BE2C (cell line): ENCODE results near the gene UBE2G1.

Experiments
- DNase-seq: peaks from one replicate; pipeline ENCODE4 v3.0.0-alpha.2; 2020
- H3K27me3 ChIP-seq: fragments of 250-450 bp; sonication (Bioruptor Pico); 2 replicates; pipeline ENCODE4 v1.5.1; 2020; ENCODE audit warnings: mild to moderate bottlenecking
- H3K36me3 ChIP-seq: fragments of 250-450 bp; sonication (Bioruptor Pico); 2 replicates; pipeline ENCODE4 v1.5.1; 2020; ENCODE audit warnings: mild to moderate bottlenecking
- H3K4me1 ChIP-seq: fragments of 250-450 bp; sonication (Bioruptor Pico); 2 replicates; pipeline ENCODE4 v1.5.1; 2020
- H3K4me3 ChIP-seq: 2 replicates; pipeline ENCODE4 v1.5.1; 2011; ENCODE audit warnings: low read depth, low read length
- H3K9me3 ChIP-seq: fragments of 250-450 bp; sonication (Bioruptor Pico); 2 replicates; pipeline ENCODE4 v1.5.1; 2020
- CTCF ChIP-seq: IDR thresholded peaks from 2 replicates; pipeline ENCODE4 v1.5.1; 2012; ENCODE audit warnings: mild to moderate bottlenecking, low read depth, low read length

Gene UBE2G1

DNA sequence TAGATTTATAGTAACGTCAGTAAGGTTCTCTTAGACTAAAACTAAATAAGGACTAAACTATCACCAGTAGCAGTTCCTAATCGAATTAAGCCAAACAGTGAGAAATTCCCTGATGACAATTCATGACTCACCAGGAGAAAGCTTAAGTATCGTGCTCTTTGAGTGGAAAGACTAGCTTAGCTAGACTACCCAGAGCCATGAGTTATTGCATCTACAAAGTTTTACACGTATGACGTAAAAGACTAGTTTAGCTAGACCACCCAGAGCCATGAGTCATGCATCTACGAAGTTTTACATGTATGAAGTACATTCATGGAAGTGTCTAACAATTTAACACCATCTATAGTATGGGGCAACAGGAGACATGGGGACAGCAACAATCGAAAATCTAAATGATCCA is 36.6 kb downstream of the UBE2G1 start:
- DNase-seq = no peak
- no peaks in the 10 kb centered on the region for H3K27me3 ChIP-seq
- no peaks in the 10 kb centered on the region for H3K9me3 ChIP-seq
- H3K4me1 ChIP-seq = no peaks in the 10 kb centered on the region
- H3K4me3 ChIP-seq = no peak overlapping the region
- no peaks in the 10 kb centered on the region for H3K36me3 ChIP-seq
- TF ChIP-seq CTCF = no peak

- Histone ChIP-seq H3K4me3 (no peak overlapping the region), H3K27me3 (no peaks in the 10 kb centered on the region), H3K4me1 (no peaks in the 10 kb centered on the region), H3K9me3 (no peaks in the 10 kb centered on the region), H3K36me3 (no peaks in the 10 kb centered on the region)
- no peak for DNase-seq
- TF ChIP-seq CTCF = no peak
These were observed 38.9 kb downstream of the UBE2G1 start for GRCh38 chr17:4327606-4328005.

- TF ChIP-seq CTCF = no peak
- Histone ChIP-seq H3K4me3 (no peak overlapping the region), H3K4me1 (no peaks in the 10 kb centered on the region), H3K36me3 (no peaks in the 10 kb centered on the region), H3K9me3 (no peaks in the 10 kb centered on the region), H3K27me3 (no peaks in the 10 kb centered on the region)
- DNase-seq = no peak
These were observed 39.9 kb downstream of the UBE2G1 start for GRCh38 chr17:4326608-4327007.

GRCh38 chr17:4326112-4326511 is 40.4 kb downstream of the UBE2G1 start:
- Histone ChIP-seq H3K4me1 (no peaks in the 10 kb centered on the region), H3K9me3 (no peaks in the 10 kb centered on the region), H3K4me3 (no peak overlapping the region), H3K36me3 (no peaks in the 10 kb centered on the region), H3K27me3 (no peaks in the 10 kb centered on the region)
- no peak for DNase-seq
- no peak for TF ChIP-seq CTCF

- DNase-seq = no peak
- Histone ChIP-seq H3K27me3 (no peaks in the 10 kb centered on the region), H3K4me3 (no peak overlapping the region), H3K4me1 (no peaks in the 10 kb centered on the region), H3K36me3 (no peaks in the 10 kb centered on the region), H3K9me3 (no peaks in the 10 kb centered on the region)
- no peak for TF ChIP-seq CTCF
These were observed 42.0 kb downstream of the UBE2G1 start for GRCh38 chr17:4324463-4324862.

DNA sequence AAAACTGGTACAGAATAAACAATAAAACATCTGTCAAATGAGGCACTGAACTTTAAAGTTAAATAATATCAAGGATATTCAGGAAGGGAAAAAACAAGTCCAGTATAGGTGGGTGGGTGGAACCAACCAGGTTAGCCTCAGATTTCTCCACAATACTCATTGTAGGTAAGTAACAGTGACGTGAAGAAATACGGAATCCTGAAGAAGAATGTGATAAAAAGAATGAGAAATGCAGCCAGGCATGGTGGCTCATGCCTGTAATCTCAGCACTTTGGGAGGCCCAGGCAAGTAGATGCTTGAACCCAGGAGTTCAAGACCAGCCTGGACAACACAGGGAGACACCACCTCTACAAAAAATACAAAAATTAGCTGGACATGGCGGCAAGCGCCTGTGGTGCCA is 47.3 kb downstream of the UBE2G1 start:
- Histone ChIP-seq H3K36me3 (no peaks in the 10 kb centered on the region), H3K4me3 (no peak overlapping the region), H3K27me3 (no peaks in the 10 kb centered on the region), H3K4me1 (no peaks in the 10 kb centered on the region), H3K9me3 (no peaks in the 10 kb centered on the region)
- no peak for DNase-seq
- TF ChIP-seq CTCF = no peak
